ENCODE results near the gene CNTN4. TPM values are rescaled to one million over a fixed set of nuclear protein-coding genes. Genes with fewer than 3 reads are reported as not detected.

CNTN4 gene
- total RNA-seq, 2 donors from 2014 or later, result 0.62 to 0.79 TPM

- DNase-seq (no peak), ATAC-seq (replicated peaks in 1 of 2) (peak in 1 of 2 donors; percentile 19)
- Mint-ChIP-seq H3K27ac (no peak overlapping the region), H3K9me3 (peaks cover 0 to 2% of the 10 kb centered on the region in 2 donors), H3K27me3 (ENCODE audit: low read depth) (no peaks in the 10 kb centered on the region), H3K4me3 (no peak overlapping the region), H3K36me3 (ENCODE audit: insufficient read depth in 2 of 2) (no peaks in the 10 kb centered on the region), H3K4me1 (ENCODE audit: low read depth) (no peaks in the 10 kb centered on the region)
These were observed 469.5 kb downstream of the CNTN4 start for GRCh38 chr3:2568156-2568555.

GRCh38 chr3:2568929-2569328 is 470.3 kb downstream of the CNTN4 start:
- Mint-ChIP-seq H3K36me3 (ENCODE audit: insufficient read depth in 2 of 2) (no peaks in the 10 kb centered on the region), H3K4me1 (ENCODE audit: low read depth) (no peaks in the 10 kb centered on the region), H3K27ac (no peak overlapping the region), H3K9me3 (peaks cover 0 to 2% of the 10 kb centered on the region in 2 donors), H3K4me3 (no peak overlapping the region), H3K27me3 (ENCODE audit: low read depth) (no peaks in the 10 kb centered on the region)
- ATAC-seq (replicated peaks in 1 of 2) (no peak), DNase-seq (no peak)

DNA sequence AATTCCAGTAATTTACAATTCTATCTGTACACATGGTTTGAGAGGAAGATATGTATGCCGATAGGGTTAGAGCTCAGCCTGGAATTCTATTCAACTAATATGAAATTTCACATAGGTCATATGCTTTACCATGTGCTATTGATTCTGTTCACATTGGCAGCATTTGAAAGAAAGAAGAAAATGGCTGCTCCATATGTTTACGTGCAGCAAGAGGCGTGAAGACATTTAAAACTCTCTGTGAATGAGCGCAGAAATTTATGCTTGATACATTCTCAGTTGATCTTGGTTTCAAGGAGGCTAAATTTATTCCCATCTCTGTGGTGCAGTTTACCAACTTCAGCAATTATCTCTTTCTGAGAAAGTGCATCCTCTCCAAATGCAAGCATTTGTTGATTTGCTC is 478.9 kb downstream of the CNTN4 start:
- Mint-ChIP-seq H3K4me3 (no peak overlapping the region), H3K27ac (no peak overlapping the region)
- no peak for ATAC-seq (replicated peaks in 1 of 2)

DNA sequence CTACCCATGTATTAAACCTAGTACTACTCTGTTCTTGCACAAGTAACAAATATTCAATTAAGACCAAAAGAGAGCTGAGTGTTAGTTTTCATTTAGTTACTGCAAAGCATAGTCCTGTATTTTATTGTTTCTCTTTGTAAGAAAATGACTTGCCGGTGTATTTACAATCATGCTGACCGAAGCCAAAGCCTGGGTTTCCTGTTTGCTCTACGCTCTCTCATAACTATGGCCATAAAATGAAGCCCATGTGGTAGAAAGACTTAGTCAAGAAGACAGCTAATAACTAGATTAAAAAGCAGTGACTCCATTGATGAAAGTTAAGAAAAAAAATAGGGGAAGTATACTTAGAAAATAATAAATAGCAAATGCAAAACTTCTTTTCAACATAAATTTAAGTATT is 479.9 kb downstream of the CNTN4 start:
- Mint-ChIP-seq H3K27ac (no peak overlapping the region), H3K9me3 (no peaks in the 10 kb centered on the region), H3K27me3 (ENCODE audit: low read depth) (peaks cover 6% of the 10 kb centered on the region), H3K36me3 (ENCODE audit: insufficient read depth in 2 of 2) (no peaks in the 10 kb centered on the region), H3K4me1 (ENCODE audit: low read depth) (no peaks in the 10 kb centered on the region), H3K4me3 (no peak overlapping the region)
- ATAC-seq (replicated peaks in 1 of 2), result no peak
- no peak for DNase-seq

More for the DNA sequence above, 478.9 kb downstream of the CNTN4 start:
- H3K4me1 Mint-ChIP-seq (ENCODE audit: low read depth), result no peaks in the 10 kb centered on the region
- no peaks in the 10 kb centered on the region for H3K9me3 Mint-ChIP-seq
- peaks cover 6% of the 10 kb centered on the region for H3K27me3 Mint-ChIP-seq (ENCODE audit: low read depth)
- H3K36me3 Mint-ChIP-seq (ENCODE audit: insufficient read depth in 2 of 2), result no peaks in the 10 kb centered on the region
- DNase-seq, result no peak

DNA sequence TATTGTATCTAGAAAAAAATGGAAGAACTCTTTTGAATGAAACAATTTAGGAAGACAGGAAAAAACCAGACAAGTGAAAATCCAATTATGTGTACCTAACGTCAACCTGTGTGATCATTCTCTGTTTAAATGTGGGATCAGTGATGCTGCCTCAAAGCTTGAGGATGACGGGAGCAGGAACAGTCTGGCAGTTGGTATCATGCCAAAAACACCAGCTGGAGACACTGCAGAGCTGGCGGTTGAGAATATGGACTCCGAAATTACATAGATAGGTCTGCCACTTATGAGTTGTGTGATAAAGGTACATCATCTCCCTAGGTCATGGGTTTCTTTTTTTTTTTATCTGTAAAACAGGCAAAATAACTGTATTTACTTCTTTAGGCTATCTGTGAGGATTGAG is 480.5 kb downstream of the CNTN4 start:
- H3K9me3 Mint-ChIP-seq, result no peaks in the 10 kb centered on the region
- no peak overlapping the region for H3K27ac Mint-ChIP-seq
- no peaks in the 10 kb centered on the region for H3K4me1 Mint-ChIP-seq (ENCODE audit: low read depth)
- no peak for DNase-seq
- no peak overlapping the region for H3K4me3 Mint-ChIP-seq
- ATAC-seq (replicated peaks in 1 of 2), result no peak
- H3K27me3 Mint-ChIP-seq (ENCODE audit: low read depth), result peaks cover 6% of the 10 kb centered on the region
- H3K36me3 Mint-ChIP-seq (ENCODE audit: insufficient read depth in 2 of 2), result no peaks in the 10 kb centered on the region

- peaks cover 0 to 4% of the 10 kb centered on the region in 2 donors for H3K9me3 Mint-ChIP-seq
- H3K27ac Mint-ChIP-seq, result no peak overlapping the region
- H3K4me1 Mint-ChIP-seq (ENCODE audit: low read depth), result no peaks in the 10 kb centered on the region
- peaks cover 0 to 3% of the 10 kb centered on the region in 2 donors for H3K36me3 Mint-ChIP-seq (ENCODE audit: insufficient read depth in 2 of 2)
- DNase-seq (no peak), ATAC-seq (replicated peaks in 1 of 2) (no peak)
- H3K27me3 Mint-ChIP-seq (ENCODE audit: low read depth), result peaks cover 6% of the 10 kb centered on the region
- no peak overlapping the region for H3K4me3 Mint-ChIP-seq
These were observed 484.4 kb downstream of the CNTN4 start for GRCh38 chr3:2583046-2583445.

DNA sequence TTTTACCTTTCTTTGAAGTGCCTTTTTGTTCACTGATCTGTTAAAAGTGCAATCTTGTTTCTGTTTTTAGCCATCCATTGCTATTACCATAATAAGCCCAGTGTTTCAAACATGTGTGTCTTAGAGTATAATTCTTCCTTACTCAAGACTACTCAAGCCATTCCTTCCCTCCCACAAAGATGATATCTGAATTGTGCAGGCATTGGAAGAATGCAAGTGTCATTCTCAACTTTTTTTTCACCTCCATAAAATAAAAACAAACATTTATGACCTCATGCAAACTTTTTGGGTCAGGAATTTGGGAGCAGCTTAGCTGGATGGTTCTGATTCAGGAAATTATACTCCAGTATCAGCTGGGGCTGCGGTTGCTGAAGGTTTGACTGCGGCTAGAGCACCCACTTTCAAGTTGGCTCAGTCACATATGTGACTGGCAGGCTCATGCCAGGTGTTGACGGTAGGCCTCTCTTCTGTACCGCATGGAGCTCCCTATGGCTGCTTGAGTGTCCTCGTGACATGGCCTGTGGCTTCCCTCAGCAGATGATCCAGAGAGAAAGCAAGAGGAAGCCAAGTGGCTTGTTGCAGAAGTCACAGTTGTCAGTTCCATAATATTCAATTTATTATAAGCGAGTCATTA is 490.8 kb downstream of the CNTN4 start:
- Mint-ChIP-seq H3K27ac (no peak overlapping the region), H3K9me3 (peaks cover 0 to 4% of the 10 kb centered on the region in 2 donors), H3K4me3 (no peak overlapping the region), H3K36me3 (ENCODE audit: insufficient read depth in 2 of 2) (peaks cover 0 to 3% of the 10 kb centered on the region in 2 donors), H3K27me3 (ENCODE audit: low read depth) (no peaks in the 10 kb centered on the region), H3K4me1 (ENCODE audit: low read depth) (no peaks in the 10 kb centered on the region)
- DNase-seq (no peak), ATAC-seq (replicated peaks in 1 of 2) (no peak)

DNA sequence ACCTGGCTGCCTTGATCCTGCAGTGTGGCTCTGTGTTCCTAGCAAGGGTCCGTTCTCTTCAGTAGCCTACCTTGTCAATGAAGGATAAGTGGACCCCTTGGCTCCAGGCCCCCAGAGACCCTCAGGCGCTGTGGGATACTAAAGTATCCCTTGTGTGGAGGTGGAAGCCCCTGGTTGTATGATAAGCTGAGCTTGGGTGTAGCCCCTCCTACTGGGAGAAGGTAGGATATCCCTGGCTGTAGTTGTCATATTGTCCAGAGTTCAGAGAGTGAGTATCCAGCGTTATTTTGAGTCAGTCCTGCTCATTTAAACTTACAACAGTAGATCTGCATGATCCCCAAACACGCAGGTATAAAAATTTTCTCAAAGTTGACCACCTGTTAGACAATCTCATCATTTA is 496.8 kb downstream of the CNTN4 start:
- Mint-ChIP-seq H3K27me3 (ENCODE audit: low read depth) (no peaks in the 10 kb centered on the region), H3K27ac (no peak overlapping the region), H3K9me3 (no peaks in the 10 kb centered on the region), H3K4me1 (ENCODE audit: low read depth) (no peaks in the 10 kb centered on the region), H3K36me3 (ENCODE audit: insufficient read depth in 2 of 2) (no peaks in the 10 kb centered on the region), H3K4me3 (no peak overlapping the region)
- DNase-seq, result no peak
- ATAC-seq (replicated peaks in 1 of 2), result no peak

DNA sequence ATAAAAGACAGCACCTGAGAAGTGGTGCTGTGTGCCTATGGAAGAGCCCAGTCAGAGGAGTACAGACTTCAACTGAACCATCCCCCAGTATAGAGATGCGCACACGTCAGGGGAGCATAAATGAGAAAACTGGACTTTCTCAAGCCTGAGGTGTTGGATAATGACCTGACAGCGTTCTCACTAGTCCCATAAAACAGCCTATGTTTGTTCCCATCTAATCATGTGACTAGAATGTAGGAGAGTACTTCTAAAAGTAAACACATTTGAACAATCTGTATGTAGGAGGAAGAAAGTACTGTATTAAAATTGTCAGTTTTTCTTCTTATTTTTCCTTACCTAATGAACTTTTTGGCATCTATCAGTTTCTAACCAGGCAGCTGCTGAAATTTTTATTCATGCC is 498.9 kb downstream of the CNTN4 start:
- no peaks in the 10 kb centered on the region for H3K4me1 Mint-ChIP-seq (ENCODE audit: low read depth)
- no peaks in the 10 kb centered on the region for H3K27me3 Mint-ChIP-seq (ENCODE audit: low read depth)
- H3K36me3 Mint-ChIP-seq (ENCODE audit: insufficient read depth in 2 of 2), result no peaks in the 10 kb centered on the region
- no peak for DNase-seq
- ATAC-seq (replicated peaks in 1 of 2), result no peak
- no peaks in the 10 kb centered on the region for H3K9me3 Mint-ChIP-seq
- no peak overlapping the region for H3K4me3 Mint-ChIP-seq
- no peak overlapping the region for H3K27ac Mint-ChIP-seq

DNA sequence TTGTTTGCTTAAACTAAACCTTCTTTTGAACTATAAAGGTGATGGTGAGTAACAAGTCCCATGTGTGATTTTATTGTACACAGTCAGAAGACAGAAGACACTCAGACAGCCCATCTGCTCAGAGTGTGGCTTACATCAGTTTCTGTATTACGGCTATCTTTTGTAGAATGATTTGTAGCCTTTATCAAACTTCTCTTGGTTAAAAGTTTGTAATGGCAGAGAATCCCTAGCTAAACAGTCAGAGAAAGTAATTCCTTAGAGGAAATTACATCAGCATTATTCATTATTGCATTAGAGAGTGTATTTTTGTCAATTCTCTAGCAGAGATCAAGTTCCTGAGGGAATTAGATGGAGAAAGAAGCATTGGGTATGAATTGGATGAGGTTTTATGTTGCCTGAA is 500.8 kb downstream of the CNTN4 start:
- Mint-ChIP-seq H3K27me3 (ENCODE audit: low read depth) (no peaks in the 10 kb centered on the region), H3K4me1 (ENCODE audit: low read depth) (no peaks in the 10 kb centered on the region), H3K27ac (no peak overlapping the region), H3K36me3 (ENCODE audit: insufficient read depth in 2 of 2) (no peaks in the 10 kb centered on the region), H3K4me3 (no peak overlapping the region), H3K9me3 (no peaks in the 10 kb centered on the region)
- ATAC-seq (replicated peaks in 1 of 2), result no peak
- DNase-seq, result no peak

DNA sequence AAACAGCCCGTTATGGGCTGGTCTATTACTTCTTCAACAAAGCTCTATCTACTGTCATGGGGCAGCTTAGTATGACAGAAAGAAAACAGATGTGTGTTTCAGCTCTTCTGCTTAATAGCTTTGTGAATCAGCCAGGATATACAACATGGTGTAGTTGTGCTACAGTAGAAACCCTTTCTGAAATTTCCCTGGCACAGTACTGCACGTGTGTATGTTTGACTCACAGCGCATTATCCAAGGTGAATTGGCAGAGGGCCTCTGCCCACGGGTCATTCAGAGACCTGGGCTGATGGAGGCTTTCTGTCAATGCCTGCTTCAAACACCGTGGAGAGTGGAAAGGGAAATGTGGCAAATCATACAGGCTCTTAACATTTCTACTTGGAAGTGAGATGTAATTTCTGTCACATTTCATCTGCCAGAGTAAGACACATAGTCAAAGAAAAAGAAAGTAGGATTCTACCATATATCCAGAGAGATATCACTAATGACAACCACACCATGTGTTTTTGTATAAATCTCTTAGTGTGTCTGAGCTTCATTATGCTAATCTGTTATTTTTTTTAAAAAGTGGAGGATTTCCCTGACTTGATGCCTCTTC is 505.1 kb downstream of the CNTN4 start:
- Mint-ChIP-seq H3K4me1 (ENCODE audit: low read depth) (no peaks in the 10 kb centered on the region), H3K27me3 (ENCODE audit: low read depth) (no peaks in the 10 kb centered on the region), H3K9me3 (no peaks in the 10 kb centered on the region), H3K36me3 (ENCODE audit: insufficient read depth in 2 of 2) (no peaks in the 10 kb centered on the region), H3K4me3 (no peak overlapping the region), H3K27ac (no peak overlapping the region)
- ATAC-seq (replicated peaks in 1 of 2), result no peak
- DNase-seq, result no peak

DNA sequence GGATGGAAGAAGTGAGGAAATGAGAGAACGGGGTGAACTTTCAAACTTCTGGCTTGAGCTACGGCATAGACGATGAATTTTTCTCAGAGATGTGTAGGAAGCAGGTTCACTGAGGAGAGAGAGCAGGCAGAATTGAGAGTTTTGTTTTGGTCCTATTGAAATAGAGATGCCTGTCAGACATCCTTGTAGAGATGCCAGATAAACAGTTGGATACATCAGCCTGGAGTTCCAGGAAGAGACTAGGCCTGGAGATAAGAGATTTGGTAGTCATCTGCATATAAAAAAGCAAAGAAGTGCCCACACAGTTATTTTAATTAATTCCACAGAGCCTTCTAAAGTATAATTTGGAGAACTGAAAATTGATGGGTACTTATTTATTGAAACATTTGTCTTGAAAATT is 515.9 kb downstream of the CNTN4 start:
- Mint-ChIP-seq H3K36me3 (ENCODE audit: insufficient read depth in 2 of 2) (no peaks in the 10 kb centered on the region), H3K4me3 (no peak overlapping the region), H3K9me3 (peaks cover 0 to 9% of the 10 kb centered on the region in 2 donors), H3K27ac (no peak overlapping the region), H3K27me3 (ENCODE audit: low read depth) (no peaks in the 10 kb centered on the region), H3K4me1 (ENCODE audit: low read depth) (no peaks in the 10 kb centered on the region)
- DNase-seq, result no peak
- no peak for ATAC-seq (replicated peaks in 1 of 2)

- H3K36me3 Mint-ChIP-seq (ENCODE audit: insufficient read depth in 2 of 2), result no peaks in the 10 kb centered on the region
- no peak overlapping the region for H3K4me3 Mint-ChIP-seq
- no peaks in the 10 kb centered on the region for H3K27me3 Mint-ChIP-seq (ENCODE audit: low read depth)
- H3K4me1 Mint-ChIP-seq (ENCODE audit: low read depth), result no peaks in the 10 kb centered on the region
- DNase-seq, result no peak
- peaks cover 0 to 9% of the 10 kb centered on the region in 2 donors for H3K9me3 Mint-ChIP-seq
- no peak for ATAC-seq (replicated peaks in 1 of 2)
- no peak overlapping the region for H3K27ac Mint-ChIP-seq
These were observed 516.4 kb downstream of the CNTN4 start for GRCh38 chr3:2615080-2615479.

DNA sequence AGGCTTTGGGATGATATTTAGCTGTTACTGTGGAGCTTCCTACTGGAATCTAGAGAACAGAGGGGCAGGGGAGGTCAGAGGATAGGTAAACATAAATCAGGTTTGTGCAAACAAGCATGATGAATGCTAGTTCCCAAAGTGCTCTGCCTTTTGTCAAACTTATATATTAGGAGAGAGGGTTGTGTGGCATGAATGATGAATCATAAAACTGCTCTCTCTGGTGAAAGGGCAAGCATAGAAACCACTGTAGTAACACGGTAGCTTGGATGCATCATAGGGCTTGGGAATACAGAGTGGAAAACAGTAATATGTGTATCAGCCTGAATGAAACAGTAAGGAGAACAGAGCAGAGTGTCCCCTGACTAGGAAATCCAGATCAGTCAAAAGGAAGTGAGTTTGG is 524.8 kb downstream of the CNTN4 start:
- ATAC-seq (replicated peaks in 1 of 2), result no peak
- Mint-ChIP-seq H3K4me3 (no peak overlapping the region), H3K27me3 (ENCODE audit: low read depth) (no peaks in the 10 kb centered on the region), H3K4me1 (ENCODE audit: low read depth) (no peaks in the 10 kb centered on the region), H3K36me3 (ENCODE audit: insufficient read depth in 2 of 2) (no peaks in the 10 kb centered on the region), H3K27ac (no peak overlapping the region), H3K9me3 (no peaks in the 10 kb centered on the region)
- no peak for DNase-seq
